ENCODE results near the gene DGCR8. TPM values are rescaled to one million over a fixed set of nuclear protein-coding genes. Genes with fewer than 3 reads are reported as not detected.

The DGCR8 gene
- total RNA-seq, 1 experiment from 2014 or later = 53.1 TPM

GRCh38 chr22:20053407-20054033 lies 26.5 kb upstream of the DGCR8 start:
- H3K4me1 Mint-ChIP-seq (ENCODE audit: low read depth, unreplicated experiment) = no peaks in the 10 kb centered on the region
- H3K4me3 Mint-ChIP-seq (ENCODE audit: unreplicated experiment) = no peak overlapping the region
- TF ChIP-seq, protein P1, sequence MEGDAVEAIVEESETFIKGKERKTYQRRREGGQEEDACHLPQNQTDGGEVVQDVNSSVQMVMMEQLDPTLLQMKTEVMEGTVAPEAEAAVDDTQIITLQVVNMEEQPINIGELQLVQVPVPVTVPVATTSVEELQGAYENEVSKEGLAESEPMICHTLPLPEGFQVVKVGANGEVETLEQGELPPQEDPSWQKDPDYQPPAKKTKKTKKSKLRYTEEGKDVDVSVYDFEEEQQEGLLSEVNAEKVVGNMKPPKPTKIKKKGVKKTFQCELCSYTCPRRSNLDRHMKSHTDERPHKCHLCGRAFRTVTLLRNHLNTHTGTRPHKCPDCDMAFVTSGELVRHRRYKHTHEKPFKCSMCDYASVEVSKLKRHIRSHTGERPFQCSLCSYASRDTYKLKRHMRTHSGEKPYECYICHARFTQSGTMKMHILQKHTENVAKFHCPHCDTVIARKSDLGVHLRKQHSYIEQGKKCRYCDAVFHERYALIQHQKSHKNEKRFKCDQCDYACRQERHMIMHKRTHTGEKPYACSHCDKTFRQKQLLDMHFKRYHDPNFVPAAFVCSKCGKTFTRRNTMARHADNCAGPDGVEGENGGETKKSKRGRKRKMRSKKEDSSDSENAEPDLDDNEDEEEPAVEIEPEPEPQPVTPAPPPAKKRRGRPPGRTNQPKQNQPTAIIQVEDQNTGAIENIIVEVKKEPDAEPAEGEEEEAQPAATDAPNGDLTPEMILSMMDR (IDR thresholded peaks at IDR 0.05; ENCODE audit: insufficient read depth in 1 of 2, low read depth in 1 of 2, low read length in 1 of 2, severe bottlenecking in 1 of 2, unreplicated experiment in 1 of 2) = no peak
- ChIA-PET POLR2A (interaction anchor here (0.6 kb wide), 1 partner anchor 330 kb away, joined by 4 read pairs; no protein-coding TSS in a partner anchor), CTCF (no interaction called here)
- no peak overlapping the region for H3K27ac Mint-ChIP-seq (ENCODE audit: unreplicated experiment)
- Histone ChIP-seq H3K27me3 (replicated peaks; ENCODE audit: control insufficient read depth, insufficient read depth, low read length) (no peaks in the 10 kb centered on the region), H3K36me3 (ENCODE audit: control insufficient read depth, insufficient read depth, low read length) (no peaks in the 10 kb centered on the region), H3K4me1 (no peaks in the 10 kb centered on the region), H3K9me3 (no peaks in the 10 kb centered on the region; the same call in 1 of the 2 replicates), H3K4me3 (ENCODE audit: low read depth, low read length) (no peak overlapping the region)
- no peaks in the 10 kb centered on the region for H3K27me3 Mint-ChIP-seq (ENCODE audit: insufficient read depth, unreplicated experiment)
- H3K36me3 Mint-ChIP-seq (ENCODE audit: insufficient read depth, unreplicated experiment) = peaks cover 20% of the 10 kb centered on the region
- BruUV-seq (replicated peaks) = no TSS peak
- intact Hi-C loops (cut with micrococcal nuclease; ENCODE audit: unreplicated experiment) = no loop called here
- no peaks in the 10 kb centered on the region for H3K9me3 Mint-ChIP-seq (ENCODE audit: unreplicated experiment)
- DNase-seq = no peak

GRCh38 chr22:20054034-20054427 lies 26.0 kb upstream of the DGCR8 start:
- POLR2A ChIA-PET = interaction anchor here (0.6 kb wide), 1 partner anchor 330 kb away, joined by 4 read pairs; no protein-coding TSS in a partner anchor
- H3K27me3 ChIP-seq (replicated peaks; ENCODE audit: control insufficient read depth, insufficient read depth, low read length) = no peaks in the 10 kb centered on the region
- H3K4me3 Mint-ChIP-seq (ENCODE audit: unreplicated experiment) = no peak overlapping the region
- no peaks in the 10 kb centered on the region for H3K9me3 Mint-ChIP-seq (ENCODE audit: unreplicated experiment)
- no TSS peak for BruUV-seq (replicated peaks)
- H3K36me3 Mint-ChIP-seq (ENCODE audit: insufficient read depth, unreplicated experiment) = peaks cover 15% of the 10 kb centered on the region
- H3K4me3 ChIP-seq (ENCODE audit: low read depth, low read length) = no peak overlapping the region
- no peaks in the 10 kb centered on the region for H3K36me3 ChIP-seq (ENCODE audit: control insufficient read depth, insufficient read depth, low read length)
- H3K9me3 ChIP-seq = no peaks in the 10 kb centered on the region
- TF ChIP-seq, protein P1 (IDR thresholded peaks at IDR 0.05; ENCODE audit: insufficient read depth in 1 of 2, low read depth in 1 of 2, low read length in 1 of 2, severe bottlenecking in 1 of 2, unreplicated experiment in 1 of 2) = no peak
- H3K4me1 Mint-ChIP-seq (ENCODE audit: low read depth, unreplicated experiment) = no peaks in the 10 kb centered on the region
- H3K4me1 ChIP-seq = no peaks in the 10 kb centered on the region
- CTCF ChIA-PET = no interaction called here
- intact Hi-C loops (cut with micrococcal nuclease; ENCODE audit: unreplicated experiment) = no loop called here
- no peak overlapping the region for H3K27ac Mint-ChIP-seq (ENCODE audit: unreplicated experiment)
- DNase-seq = no peak
- no peaks in the 10 kb centered on the region for H3K27me3 Mint-ChIP-seq (ENCODE audit: insufficient read depth, unreplicated experiment)

GRCh38 chr22:20054485-20054884 lies 25.6 kb upstream of the DGCR8 start:
- H3K4me3 ChIP-seq (ENCODE audit: low read depth, low read length) = no peak overlapping the region
- no peaks in the 10 kb centered on the region for H3K27me3 ChIP-seq (replicated peaks; ENCODE audit: control insufficient read depth, insufficient read depth, low read length)
- Mint-ChIP-seq H3K9me3 (ENCODE audit: unreplicated experiment) (no peaks in the 10 kb centered on the region), H3K4me3 (ENCODE audit: unreplicated experiment) (no peak overlapping the region), H3K4me1 (ENCODE audit: low read depth, unreplicated experiment) (no peaks in the 10 kb centered on the region), H3K27me3 (ENCODE audit: insufficient read depth, unreplicated experiment) (no peaks in the 10 kb centered on the region), H3K36me3 (ENCODE audit: insufficient read depth, unreplicated experiment) (peaks cover 11% of the 10 kb centered on the region), H3K27ac (ENCODE audit: unreplicated experiment) (no peak overlapping the region)
- no TSS peak for BruUV-seq (replicated peaks)
- H3K9me3 ChIP-seq = no peaks in the 10 kb centered on the region
- ChIA-PET POLR2A (no interaction called here), CTCF (no interaction called here)
- H3K4me1 ChIP-seq = no peaks in the 10 kb centered on the region
- TF ChIP-seq, protein P1 (IDR thresholded peaks at IDR 0.05; ENCODE audit: insufficient read depth in 1 of 2, low read depth in 1 of 2, low read length in 1 of 2, severe bottlenecking in 1 of 2, unreplicated experiment in 1 of 2) = no peak
- H3K36me3 ChIP-seq (ENCODE audit: control insufficient read depth, insufficient read depth, low read length) = no peaks in the 10 kb centered on the region
- DNase-seq = no peak
- intact Hi-C loops (cut with micrococcal nuclease; ENCODE audit: unreplicated experiment) = no loop called here

All from Caco-2 (cell line).